Adrenal gland (tissue), 19 donors: ENCODE results near the gene UNC79. TPM values are rescaled to one million over a fixed set of nuclear protein-coding genes. Genes with fewer than 3 reads are reported as not detected.
"Not testable (repeated sequence)": the region's sequence is repeated elsewhere in the genome, so short reads cannot be mapped to it uniquely, and the experiment has no call there.

ENCODE experiments used
- DNase-seq, 7 donors: peaks; one replicate each; pipeline ENCODE4 v3.0.0-alpha.2; 2019 to 2020
- H3K27ac ChIP-seq, 5 donors: fragments of 200-600 bp; sonication (generic) in 4 of 5; 1 replicate in 3 of 5; 2 replicates in 2 of 5; pipeline versions ENCODE4 v1.5.1 to v1.8.0; 2016 to 2020; ENCODE audit warnings: mild to moderate bottlenecking in 1 of 5
- H3K27me3 ChIP-seq: fragments of 200-600 bp; 2 replicates; pipeline ENCODE4 v1.8.0; 2021
- H3K36me3 ChIP-seq, 2 donors: fragments of 200-600 bp; replicated peaks in 1 of 2; 1 replicate in 1 of 2; 2 replicates in 1 of 2; pipeline versions ENCODE4 v1.5.1 to v1.8.0; 2018 to 2022
- H3K4me1 ChIP-seq, 2 donors: fragments of 200-600 bp; replicated peaks in 1 of 2; 1 replicate in 1 of 2; 2 replicates in 1 of 2; pipeline versions ENCODE4 v1.5.1 to v1.8.0; 2018 to 2021
- H3K4me3 ChIP-seq, 4 donors: fragments of 200-600 bp; sonication (generic) in 3 of 4; one replicate each; pipeline ENCODE4 v1.5.1; 2016 to 2018
- H3K9me3 ChIP-seq, 3 donors: fragments of 200-600 bp; sonication (generic) in 1 of 3; replicated peaks in 1 of 3; 1 replicate in 2 of 3; 2 replicates in 1 of 3; pipeline versions ENCODE4 v1.5.1 to v1.8.0; 2016 to 2021
- CTCF ChIP-seq, 6 experiments: fragments of 450-650 bp in 4 of 6; fragments of 200-600 bp in 2 of 6; sonication (generic) in 1 of 6; IDR thresholded peaks; 1 replicate in 5 of 6; 2 replicates in 1 of 6; pipeline versions ENCODE4 v1.5.1 to v1.8.0; 2016 to 2021; ENCODE audit warnings: antibody characterized with exemption in 6 of 6, mild to moderate bottlenecking in 2 of 6, moderate library complexity in 1 of 6
- POLR2A ChIP-seq, 2 donors: fragments of 450-650 bp; IDR thresholded peaks; one replicate each; pipeline ENCODE4 v1.6.1; 2017; ENCODE audit warnings: antibody characterized with exemption in 2 of 2, mild to moderate bottlenecking in 2 of 2, moderate library complexity in 1 of 2
- WGBS, 4 donors: extraction: QIAGEN DNeasy Blood & Tissue Kit in 2 of 4; methylation state at CpG; one replicate each; pipeline versions ENCODE4 v1.1.5 to v1.1.7; 2013 to 2017; 5-methylcytosine and 5-hydroxymethylcytosine counted together
- intact Hi-C, 2 donors: fragments of 100-400 bp; cut with DNase I; formaldehyde crosslinking; loops; one replicate each; pipeline versions ENCODE4 v1.14.1 to v1.15.0; 2022 to 2023
- long read RNA-seq, 10 donors: library from polyadenylated mRNA in 3 of 10; unstranded in 2 of 10; stranded (forward) in 1 of 10; transcript quantifications; one replicate each; pipeline ENCODE4 v2.0.0 and lab custom pipeline, GENCODE V29; 2021 to 2026
- polyA plus RNA-seq, 3 donors: library from polyadenylated mRNA; stranded (reverse); fragments of 200-250 nt in 2 of 3; fragments of 350-450 nt in 1 of 3; fragmentation: Illumina TruSeq in 1 of 3; extraction: RNeasy Lipid Tissue Mini Kit (QIAGEN cat#74804) in 1 of 3; gene quantifications; one replicate each; pipeline ENCODE4 v1.2.3, GENCODE V29; 2013 to 2014
- total RNA-seq, 9 donors: library from RNA; depleted of rRNA in 4 of 9; stranded (reverse); fragments of >200 nt in 4 of 9; fragments of 120-200 nt in 1 of 9; fragmentation: NEBNext Ultra II Directional in 1 of 9; extraction: Animal tissue kit (Norgen Biotek cat#: 25700) in 1 of 9; gene quantifications; one replicate each; pipeline versions ENCODE4 v1.1.0 to v1.2.4, GENCODE V29; 2013 to 2023
- donor health status: healthy with polysubstance abuse.
- donor health status: Bipolar disorder and iron deficiency.
- donor health status: DM: yes; HTN: yes; CAD: no.
- donor health status: DM: no; HTN: no; CAD: no.
- donor health status: DM: no; HTN: no; CAD: no.
- donor health status: DM: yes; HTN: yes; CAD: no.

UNC79 gene
- total RNA-seq (1 to 10 TPM in 4 of 9 donors, under 1 TPM in 5; 0.09 to 4.2 (median 0.69) TPM), polyA plus RNA-seq (1 to 10 TPM; 1.0 to 4.3 (median 2.7) TPM)
- long read RNA-seq, donor 1 = 0 reads
- long read RNA-seq, donor 2 = 0 reads
- long read RNA-seq, donor 3 = 0 reads
- long read RNA-seq, donor 4, partial matches to known transcripts = 0 of 1 reads
- long read RNA-seq, donor 4, other reads (novel, unspliced or antisense) = 1 of 1 reads
- long read RNA-seq, donor 5, partial matches to known transcripts = 0 of 1 reads
- long read RNA-seq, donor 5, other reads (novel, unspliced or antisense) = 1 of 1 reads
- long read RNA-seq, donor 6 = 0 reads
- long read RNA-seq, donor 7 = 0 reads
- long read RNA-seq, donor 8 = 0 reads
- long read RNA-seq, donor 9 = 0 reads
- long read RNA-seq, donor 10 = 0 reads

GRCh38 chr14:93430315-93431035, at the start of gene UNC79:
Gene UNC79 (plus strand): TSS chr14:93430939. CDS start chr14:93431030, 91 bp downstream.
- Histone ChIP-seq H3K27ac (peak within 1 kb of the TSS in 1 of 5 donors; percentile 2), H3K4me3 (peak within 1 kb of the TSS in 1 of 4 donors; percentile 38), H3K36me3 (no peaks in the 10 kb centered on the region), H3K4me1 (no peaks in the 10 kb centered on the region), H3K27me3 (no peaks in the 10 kb centered on the region), H3K9me3 (peaks cover 0 to 9% (median 0%) of the 10 kb centered on the region in 3 donors)
- DNase-seq = peak; percentile 7 to 76 (median 21)
- TF ChIP-seq CTCF (IDR thresholded peaks at IDR 0.05) (no peak), POLR2A (IDR thresholded peaks at IDR 0.05) (no peak)
- WGBS, 4 donors = 1 to 7% (median 4%) methylated on average over 25 to 51 of the region's 51 CpGs
- intact Hi-C loops = no loop called here

- 21 to 38% (median 29%) methylated on average over 1 of the region's 1 CpG for WGBS, 4 donors
Measured at GRCh38 chr14:93381644-93382043, 49.1 kb upstream of the UNC79 start.

GRCh38 chr14:93384256-93384655, 46.5 kb upstream of the UNC79 start:
- H3K36me3 ChIP-seq, H3K4me3 ChIP-seq, H3K27me3 ChIP-seq, DNase-seq, intact Hi-C loops, H3K27ac ChIP-seq, H3K9me3 ChIP-seq, H3K4me1 ChIP-seq: not testable (repeated sequence)
- WGBS, 4 donors = 62 to 72% (median 65%) methylated on average over 1 of the region's 1 CpG

More at GRCh38 chr14:93381644-93382043, 49.1 kb upstream of the UNC79 start:
- no peaks in the 10 kb centered on the region for H3K27me3 ChIP-seq
- H3K27ac ChIP-seq = no peak overlapping the region
- H3K9me3 ChIP-seq = no peaks in the 10 kb centered on the region
- DNase-seq = peak in 1 of 7 donors; percentile 10
- H3K4me1 ChIP-seq = no peaks in the 10 kb centered on the region
- H3K4me3 ChIP-seq = no peak overlapping the region
- no peaks in the 10 kb centered on the region for H3K36me3 ChIP-seq
- intact Hi-C loops = no loop called here
- TF ChIP-seq POLR2A (IDR thresholded peaks at IDR 0.05) (no peak), CTCF (IDR thresholded peaks at IDR 0.05) (no peak)

- peak in 1 of 7 donors; percentile 5 for DNase-seq
- intact Hi-C loops = no loop called here
- no peak overlapping the region for H3K27ac ChIP-seq
- no peaks in the 10 kb centered on the region for H3K4me1 ChIP-seq
- no peaks in the 10 kb centered on the region for H3K9me3 ChIP-seq
- H3K4me3 ChIP-seq = no peak overlapping the region
- H3K36me3 ChIP-seq = no peaks in the 10 kb centered on the region
- no peak for TF ChIP-seq CTCF (IDR thresholded peaks at IDR 0.05)
- no peak for TF ChIP-seq POLR2A (IDR thresholded peaks at IDR 0.05)
- H3K27me3 ChIP-seq = no peaks in the 10 kb centered on the region
Measured at GRCh38 chr14:93395231-93395630, 35.5 kb upstream of the UNC79 start.
